Activated naive CD8-positive, alpha-beta T cell treated with anti-CD3 and anti-CD28 coated beads, Interleukin-2, amount 50 U/mL, for 24 hours (primary cell): Measurements from ENCODE around the gene KLHL6.
A peak's percentile ranks its signal among the peaks of the same experiment; 100 is the strongest.
"Not testable (repeated sequence)": the region's sequence is repeated elsewhere in the genome, so short reads cannot be mapped to it uniquely, and the experiment has no call there.

Experiments
- ATAC-seq: fragments of 150-1000 bp; cut with Tn5 transposase; one replicate; pipeline ENCODE4 v1.10.0; 2021
- DNase-seq: peaks from one replicate; pipeline ENCODE4 v3.0.0; 2021
- H3K27ac Mint-ChIP-seq: one replicate; pipeline ENCODE4 v1.8.0; 2021; ENCODE audit warnings: mild to moderate bottlenecking, mixed read lengths
- H3K27me3 Mint-ChIP-seq: one replicate; pipeline ENCODE4 v1.8.0; 2021; ENCODE audit warnings: mixed read lengths
- H3K36me3 Mint-ChIP-seq: one replicate; pipeline ENCODE4 v1.8.0; 2021; ENCODE audit warnings: low read depth, mixed read lengths
- H3K4me1 Mint-ChIP-seq: one replicate; pipeline ENCODE4 v1.8.0; 2021; ENCODE audit warnings: mixed read lengths
- H3K4me3 Mint-ChIP-seq: one replicate; pipeline ENCODE4 v1.8.0; 2021; ENCODE audit warnings: mild to moderate bottlenecking, moderate library complexity, mixed read lengths
- H3K9me3 Mint-ChIP-seq: one replicate; pipeline ENCODE4 v1.8.0; 2021; ENCODE audit warnings: mixed read lengths

Gene KLHL6

GRCh38 chr3:183454064-183454463 lies 101.4 kb downstream of the KLHL6 start:
- Mint-ChIP-seq H3K9me3 (no peaks in the 10 kb centered on the region), H3K4me1 (no peaks in the 10 kb centered on the region), H3K27me3 (no peaks in the 10 kb centered on the region), H3K4me3 (no peak overlapping the region), H3K36me3 (peaks cover 3% of the 10 kb centered on the region), H3K27ac (no peak overlapping the region)
- ATAC-seq = no peak
- no peak for DNase-seq

DNA sequence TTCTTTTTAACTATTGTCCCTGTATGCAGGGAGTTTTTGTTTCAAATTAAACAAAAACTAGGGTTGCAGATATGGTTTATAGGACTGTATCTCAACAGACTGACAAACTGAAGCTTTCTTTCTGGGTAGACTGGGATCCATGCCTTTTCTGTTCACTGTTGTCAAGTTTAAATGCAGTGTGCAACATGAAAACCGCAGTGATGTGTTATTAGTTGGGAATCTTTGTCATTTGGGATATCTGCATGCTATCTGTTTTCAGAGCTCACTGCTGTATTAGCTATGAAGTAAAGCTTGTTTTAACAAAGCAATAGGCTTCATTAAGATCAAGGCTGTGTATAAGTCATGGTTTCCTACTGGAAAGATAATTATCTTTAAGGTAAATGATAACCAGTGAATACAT lies 105.7 kb downstream of the KLHL6 start:
- Mint-ChIP-seq H3K4me3 (no peak overlapping the region), H3K9me3 (no peaks in the 10 kb centered on the region), H3K4me1 (peaks cover 17% of the 10 kb centered on the region), H3K27ac (no peak overlapping the region), H3K27me3 (no peaks in the 10 kb centered on the region), H3K36me3 (no peaks in the 10 kb centered on the region)
- ATAC-seq (no peak), DNase-seq (no peak)

DNA sequence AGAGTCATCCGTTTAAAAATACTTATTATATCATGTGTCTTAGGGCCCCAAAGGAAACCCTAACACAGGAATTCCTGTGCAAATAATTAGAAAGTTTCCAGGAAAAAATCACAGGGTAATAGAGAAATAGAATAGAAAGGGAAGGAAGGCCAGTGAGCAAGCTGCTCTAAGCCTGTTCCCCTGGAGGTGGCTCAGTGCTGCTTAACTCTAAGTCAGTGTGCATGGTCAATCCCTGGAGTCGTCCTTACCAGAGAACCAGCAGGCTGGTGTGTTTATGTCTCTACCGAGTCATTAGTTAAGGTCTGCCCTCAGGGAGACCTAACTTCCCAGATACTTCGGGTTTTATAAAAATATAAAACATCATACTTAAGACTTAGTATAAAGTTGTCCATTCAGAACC lies 106.1 kb downstream of the KLHL6 start:
- ATAC-seq (no peak), DNase-seq (no peak)
- no peaks in the 10 kb centered on the region for H3K36me3 Mint-ChIP-seq
- H3K27me3 Mint-ChIP-seq = no peaks in the 10 kb centered on the region
- no peaks in the 10 kb centered on the region for H3K9me3 Mint-ChIP-seq
- no peak overlapping the region for H3K27ac Mint-ChIP-seq
- no peak overlapping the region for H3K4me3 Mint-ChIP-seq
- H3K4me1 Mint-ChIP-seq = peaks cover 17% of the 10 kb centered on the region

- H3K4me3 Mint-ChIP-seq = peak overlapping the region; percentile 97
- ATAC-seq (no peak), DNase-seq (no peak)
- peaks cover 3% of the 10 kb centered on the region for H3K36me3 Mint-ChIP-seq
- peaks cover 17% of the 10 kb centered on the region for H3K4me1 Mint-ChIP-seq
- H3K9me3 Mint-ChIP-seq = peaks cover 4% of the 10 kb centered on the region
- no peaks in the 10 kb centered on the region for H3K27me3 Mint-ChIP-seq
- no peak overlapping the region for H3K27ac Mint-ChIP-seq
Observed at GRCh38 chr3:183448369-183449128, 107.0 kb downstream of the KLHL6 start.

DNA sequence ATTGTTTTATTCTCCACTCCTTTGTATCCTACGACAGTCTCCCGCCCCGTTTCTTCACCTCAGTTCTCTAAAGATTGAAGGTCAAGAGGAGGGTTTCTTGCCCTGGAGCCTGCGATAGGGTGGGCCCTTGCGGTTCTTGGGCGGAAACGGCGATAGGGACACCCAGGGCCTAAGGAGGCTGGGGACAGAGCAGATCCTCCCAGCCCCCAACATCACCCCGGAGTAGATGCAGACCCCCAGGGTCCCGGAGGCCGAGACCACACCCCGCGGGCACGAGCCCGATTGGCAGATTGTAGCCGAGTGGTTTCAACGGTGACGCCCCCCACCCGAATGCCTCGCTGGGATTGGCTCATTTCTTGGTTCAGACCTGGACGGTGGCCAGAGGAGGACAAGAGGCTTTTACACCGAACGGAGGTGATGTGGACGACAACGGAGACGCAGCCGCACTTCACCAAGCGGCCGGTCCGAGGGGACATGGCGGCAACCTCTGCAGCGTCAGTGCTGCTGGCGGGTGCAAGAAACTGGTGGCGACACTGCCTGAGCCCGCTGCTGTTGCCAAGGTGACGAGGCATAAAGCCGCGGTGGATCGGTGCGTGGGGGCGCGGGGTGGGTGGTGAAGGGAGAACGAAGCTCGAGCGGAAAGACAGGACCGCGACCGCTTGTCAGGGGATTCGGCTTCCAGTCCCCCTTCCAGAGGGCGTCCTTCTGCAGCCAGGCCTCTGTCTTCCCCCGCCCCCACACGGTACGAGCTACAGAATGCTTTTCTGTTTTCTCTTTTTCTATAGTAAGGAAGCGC lies 108.1 kb downstream of the KLHL6 start:
- Mint-ChIP-seq H3K4me1 (peaks cover 17% of the 10 kb centered on the region), H3K9me3 (peaks cover 16% of the 10 kb centered on the region), H3K27me3 (no peaks in the 10 kb centered on the region), H3K27ac (peak overlapping the region; percentile 83), H3K36me3 (peaks cover 9% of the 10 kb centered on the region), H3K4me3 (peak overlapping the region; percentile 97)
- DNase-seq = peak; percentile 83
- ATAC-seq = peak; percentile 95

- Mint-ChIP-seq H3K4me1 (peaks cover 17% of the 10 kb centered on the region), H3K4me3 (peak overlapping the region; percentile 97), H3K27ac (no peak overlapping the region), H3K9me3 (peaks cover 21% of the 10 kb centered on the region), H3K27me3 (no peaks in the 10 kb centered on the region), H3K36me3 (peaks cover 9% of the 10 kb centered on the region)
- ATAC-seq (no peak), DNase-seq (no peak)
Observed at GRCh38 chr3:183446838-183447205, 108.7 kb downstream of the KLHL6 start.

DNA sequence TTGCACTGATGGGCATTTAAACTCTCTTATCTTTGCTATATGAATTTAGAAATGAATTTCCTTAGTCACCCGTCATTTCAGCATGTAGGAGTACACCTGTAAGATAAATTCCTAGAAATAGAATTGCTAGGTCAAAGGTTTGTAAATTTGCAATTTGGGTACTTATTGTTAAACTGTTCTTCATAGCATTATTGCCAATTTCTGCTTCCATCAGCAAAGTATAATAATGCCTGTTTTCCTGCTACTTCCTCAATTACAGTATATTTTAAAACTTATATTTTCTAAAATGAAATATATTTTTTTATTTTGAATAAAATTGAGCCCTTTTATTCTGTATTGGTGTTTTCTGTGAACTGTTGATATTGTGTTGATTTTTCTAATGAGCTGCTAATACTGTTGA lies 110.8 kb downstream of the KLHL6 start:
- ATAC-seq (no peak), DNase-seq (no peak)
- H3K4me1 Mint-ChIP-seq = peaks cover 17% of the 10 kb centered on the region
- H3K36me3 Mint-ChIP-seq = peaks cover 9% of the 10 kb centered on the region
- peaks cover 21% of the 10 kb centered on the region for H3K9me3 Mint-ChIP-seq
- no peaks in the 10 kb centered on the region for H3K27me3 Mint-ChIP-seq
- H3K27ac Mint-ChIP-seq = no peak overlapping the region
- no peak overlapping the region for H3K4me3 Mint-ChIP-seq

DNA sequence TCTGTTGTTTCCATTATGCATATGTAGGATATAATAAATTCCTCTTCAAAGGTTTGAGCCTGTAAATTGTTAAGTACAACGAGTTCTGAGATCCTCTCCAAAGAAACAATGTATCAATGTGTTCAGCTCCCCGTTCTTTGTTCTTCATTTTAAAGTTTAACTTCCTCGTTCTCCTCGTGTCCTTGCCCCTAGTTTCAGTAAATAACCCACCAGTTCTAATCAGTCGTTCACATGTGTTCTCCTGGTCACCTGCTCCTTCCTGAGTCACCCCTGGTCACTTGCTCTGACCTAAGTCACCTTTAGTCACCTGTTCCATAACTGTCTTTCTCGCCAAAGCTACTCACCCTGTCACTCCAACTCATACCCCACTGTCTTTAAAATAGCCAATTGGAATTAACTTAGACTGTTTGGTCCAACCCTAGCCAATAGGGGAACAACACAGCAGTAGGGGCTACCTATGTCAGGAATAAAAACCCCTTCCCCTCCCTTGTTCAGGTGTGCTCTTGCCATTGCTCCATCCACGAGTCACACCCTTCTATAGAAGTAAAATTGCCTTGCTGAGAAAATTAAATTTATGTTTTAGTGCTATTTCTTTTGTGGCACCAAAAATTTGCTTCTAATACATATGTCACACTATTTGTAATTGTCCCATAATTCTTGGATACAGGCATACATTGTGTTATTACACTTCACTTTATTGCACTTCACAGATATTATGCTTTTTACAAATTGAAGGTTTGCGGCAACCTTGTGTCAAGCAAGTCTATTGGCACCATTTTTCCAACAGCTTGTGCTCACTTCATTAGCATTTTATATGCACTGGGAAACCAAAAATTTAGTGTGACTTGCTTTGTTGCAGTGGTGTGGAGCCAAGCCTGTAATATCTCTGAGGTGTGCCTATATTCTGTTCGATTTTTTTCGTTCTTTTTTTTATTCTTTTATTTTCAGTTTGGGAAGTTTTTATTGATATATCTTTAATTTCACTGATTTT lies 111.8 kb downstream of the KLHL6 start:
- Mint-ChIP-seq H3K9me3 (peaks cover 21% of the 10 kb centered on the region), H3K36me3 (peaks cover 9% of the 10 kb centered on the region), H3K27me3 (no peaks in the 10 kb centered on the region), H3K27ac (no peak overlapping the region), H3K4me1 (peaks cover 16% of the 10 kb centered on the region), H3K4me3 (no peak overlapping the region)
- ATAC-seq (no peak), DNase-seq (no peak)

DNA sequence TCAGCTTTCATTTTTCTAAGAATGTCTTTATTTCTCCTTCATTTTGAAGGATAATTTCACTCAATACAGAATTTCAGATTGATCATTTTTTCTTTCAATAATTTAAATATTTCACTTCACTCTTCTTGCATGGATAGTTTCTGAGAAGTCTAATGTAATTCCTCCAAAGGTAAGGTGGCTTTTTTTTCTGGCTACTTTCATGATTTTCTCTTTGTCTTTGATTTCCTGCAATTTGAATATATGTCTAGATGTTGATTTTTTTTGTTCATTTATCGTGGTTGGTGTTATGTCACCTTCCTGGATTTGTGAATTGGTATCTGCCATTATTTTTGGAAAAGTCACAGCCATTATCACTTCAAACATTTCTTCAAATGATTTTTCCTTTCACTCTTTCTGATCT lies 112.5 kb downstream of the KLHL6 start:
- no peak for DNase-seq
- H3K4me1 Mint-ChIP-seq = peaks cover 10% of the 10 kb centered on the region
- no peaks in the 10 kb centered on the region for H3K27me3 Mint-ChIP-seq
- H3K4me3 Mint-ChIP-seq = no peak overlapping the region
- H3K9me3 Mint-ChIP-seq = peaks cover 21% of the 10 kb centered on the region
- ATAC-seq = no peak
- no peak overlapping the region for H3K27ac Mint-ChIP-seq
- peaks cover 9% of the 10 kb centered on the region for H3K36me3 Mint-ChIP-seq

DNA sequence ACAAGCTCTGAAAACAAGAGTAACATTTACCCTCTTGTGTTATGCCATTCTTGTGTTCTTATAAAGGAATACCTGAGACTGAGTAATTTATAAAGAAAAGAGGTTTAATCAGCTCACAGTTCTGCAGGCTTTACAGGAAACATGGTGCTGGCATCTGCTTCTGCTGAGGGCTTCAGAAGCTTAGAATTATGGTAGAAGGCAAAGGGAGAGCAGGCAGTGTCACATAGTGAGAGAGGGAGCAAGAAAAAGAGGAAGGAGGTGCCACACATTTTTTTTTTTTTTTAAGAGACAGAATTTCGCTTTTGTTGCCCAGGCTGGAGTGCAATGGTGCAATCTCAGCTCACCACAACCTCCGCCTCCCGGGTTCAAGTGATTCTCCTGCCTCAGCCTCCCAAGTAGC lies 115.0 kb downstream of the KLHL6 start:
- H3K4me3 Mint-ChIP-seq, H3K27ac Mint-ChIP-seq, H3K36me3 Mint-ChIP-seq, ATAC-seq, H3K27me3 Mint-ChIP-seq, DNase-seq: not testable (repeated sequence)
- Mint-ChIP-seq H3K9me3 (peaks cover 21% of the 10 kb centered on the region), H3K4me1 (peaks cover 13% of the 10 kb centered on the region)

GRCh38 chr3:183439515-183439914 lies 116.0 kb downstream of the KLHL6 start:
- Mint-ChIP-seq H3K4me3 (no peak overlapping the region), H3K9me3 (peaks cover 21% of the 10 kb centered on the region), H3K27me3 (no peaks in the 10 kb centered on the region), H3K36me3 (peaks cover 9% of the 10 kb centered on the region), H3K27ac (no peak overlapping the region), H3K4me1 (peaks cover 14% of the 10 kb centered on the region)
- no peak for ATAC-seq
- DNase-seq = no peak

- H3K4me3 Mint-ChIP-seq = no peak overlapping the region
- peaks cover 14% of the 10 kb centered on the region for H3K4me1 Mint-ChIP-seq
- H3K9me3 Mint-ChIP-seq = peaks cover 19% of the 10 kb centered on the region
- H3K27me3 Mint-ChIP-seq = no peaks in the 10 kb centered on the region
- no peak overlapping the region for H3K27ac Mint-ChIP-seq
- H3K36me3 Mint-ChIP-seq = peaks cover 8% of the 10 kb centered on the region
- ATAC-seq = no peak
- no peak for DNase-seq
Observed at GRCh38 chr3:183438735-183439134, 116.8 kb downstream of the KLHL6 start.

GRCh38 chr3:183437666-183438564 lies 117.6 kb downstream of the KLHL6 start:
- Mint-ChIP-seq H3K36me3 (no peaks in the 10 kb centered on the region), H3K27ac (no peak overlapping the region), H3K4me3 (no peak overlapping the region), H3K4me1 (peaks cover 14% of the 10 kb centered on the region), H3K27me3 (no peaks in the 10 kb centered on the region), H3K9me3 (peaks cover 10% of the 10 kb centered on the region)
- ATAC-seq (no peak), DNase-seq (no peak)
